ENCODE measurements around the gene KIRREL3.

KIRREL3 gene

DNA sequence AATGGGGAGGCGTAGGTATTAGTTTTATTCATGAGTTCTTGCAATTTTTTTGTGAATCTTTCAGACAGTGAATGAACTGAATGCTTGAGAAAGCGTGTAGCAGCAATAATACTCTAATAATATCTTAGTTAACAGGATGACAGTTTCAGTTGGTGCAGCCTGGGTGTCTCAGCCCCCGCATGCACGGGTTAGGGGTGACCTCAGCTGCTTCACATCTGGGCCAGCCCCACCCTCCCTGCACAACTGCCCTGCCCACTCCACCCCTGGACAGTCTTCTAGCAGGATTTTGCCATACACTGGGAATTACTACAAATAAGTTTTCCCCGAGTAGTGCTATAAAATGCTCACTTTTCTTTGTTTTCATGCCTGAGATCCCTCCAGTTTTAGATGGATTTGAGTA lies 561.9 kb downstream of the KIRREL3 start:
- ATAC-seq (no peak), DNase-seq (no peak)

DNA sequence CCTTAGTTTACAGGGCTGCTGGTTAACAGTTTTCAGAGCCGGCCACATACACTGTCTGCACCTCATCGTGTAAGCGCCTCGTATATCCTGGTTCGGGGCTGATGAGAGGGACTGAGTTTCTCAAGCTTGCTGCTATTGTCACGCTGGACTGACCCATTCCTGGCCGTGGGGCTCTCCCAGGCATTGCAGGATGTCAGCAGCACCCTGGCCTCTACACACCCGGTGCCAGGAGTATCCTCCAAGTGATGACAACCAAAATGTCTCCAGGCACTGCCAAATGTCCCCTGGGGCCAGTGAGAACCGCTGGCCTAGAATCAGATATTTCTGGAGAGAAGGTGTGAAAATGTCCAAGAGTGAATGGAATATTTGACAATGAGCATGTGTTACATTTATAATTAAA lies 562.3 kb downstream of the KIRREL3 start:
- no peak for ATAC-seq
- DNase-seq: no peak

DNA sequence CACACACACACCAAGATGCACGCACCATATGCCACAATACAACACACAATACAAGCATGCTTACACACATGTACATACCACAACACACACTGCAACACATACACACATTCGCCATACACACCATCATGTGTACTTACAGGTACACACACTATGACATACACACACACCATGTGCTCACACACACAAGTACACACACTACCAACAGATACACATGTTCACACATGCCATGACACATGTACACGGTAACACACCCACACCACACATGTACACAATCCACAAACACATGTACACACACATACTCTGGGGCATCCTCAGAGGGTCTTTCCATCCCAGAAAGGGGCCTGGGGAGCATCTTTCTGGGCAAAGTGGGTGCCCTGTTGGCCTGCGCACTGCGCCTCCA lies 562.8 kb downstream of the KIRREL3 start:
- ATAC-seq: no peak
- no peak for DNase-seq

DNA sequence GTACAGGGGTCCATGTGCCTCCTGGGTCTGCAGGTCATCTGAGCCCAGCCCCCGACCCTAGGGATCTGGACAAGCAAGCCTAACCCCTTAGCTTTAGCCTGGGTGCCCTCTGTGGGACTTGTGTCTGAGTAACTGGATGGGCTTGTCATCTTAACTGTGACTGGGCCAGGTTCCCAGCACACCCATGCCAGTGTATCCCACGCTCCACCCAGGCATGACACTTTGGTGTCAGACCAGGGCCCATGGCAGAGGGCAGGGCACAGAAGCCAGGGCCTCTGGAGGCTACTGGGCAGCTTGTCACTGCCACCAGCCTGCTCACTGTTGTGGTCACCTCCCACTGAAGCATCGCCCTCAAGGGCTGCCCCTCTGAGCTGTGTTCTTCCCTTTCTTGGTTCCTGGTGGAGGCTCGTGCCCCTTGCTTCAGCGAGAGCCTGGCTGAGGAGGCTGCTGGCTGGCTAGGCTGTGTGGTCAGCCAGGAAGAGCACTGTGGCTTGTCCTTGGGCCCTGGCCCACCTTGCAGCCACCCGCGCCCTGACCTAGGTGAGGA lies 564.3 kb downstream of the KIRREL3 start:
- ATAC-seq: no peak
- DNase-seq: no peak

GRCh38 chr11:126434950-126435335 lies 565.6 kb downstream of the KIRREL3 start:
- ATAC-seq (no peak), DNase-seq (no peak)

GRCh38 chr11:126433989-126434949 lies 566.3 kb downstream of the KIRREL3 start:
- ATAC-seq: no peak
- no peak for DNase-seq

DNA sequence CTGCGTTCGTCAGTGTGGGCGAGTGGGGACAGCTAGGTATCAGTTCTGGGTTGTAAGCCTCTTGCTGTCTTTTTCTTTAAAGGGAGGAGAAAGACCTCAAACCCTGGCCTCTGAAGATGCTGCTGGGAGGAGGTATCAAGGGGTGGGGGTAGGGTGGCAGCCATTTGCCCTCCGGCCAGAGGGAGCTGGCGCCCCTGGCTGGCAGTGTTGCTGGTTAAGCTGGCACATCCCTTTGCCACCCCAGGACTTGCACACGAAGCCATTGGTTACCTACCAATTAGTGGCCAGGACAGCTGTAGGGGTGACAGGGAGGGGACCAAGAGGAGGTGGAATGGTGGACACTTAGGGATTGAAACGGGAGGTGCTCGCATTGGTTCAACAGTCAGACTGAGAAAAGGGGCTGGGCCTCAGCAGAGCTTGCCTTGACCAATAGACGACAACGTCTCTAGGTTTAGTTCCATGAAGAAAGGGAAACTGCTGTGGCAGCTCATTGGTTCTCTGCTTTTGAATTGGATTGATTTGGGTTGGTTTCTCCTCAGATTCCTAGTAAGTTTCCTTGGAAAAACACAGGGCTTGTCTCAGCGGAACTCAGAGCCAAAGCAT lies 567.2 kb downstream of the KIRREL3 start:
- no peak for ATAC-seq

GRCh38 chr11:126432525-126432924 lies 568.0 kb downstream of the KIRREL3 start:
- ATAC-seq: no peak
- no peak for DNase-seq

More for the DNA sequence above, 567.2 kb downstream of the KIRREL3 start:
- DNase-seq: no peak

GRCh38 chr11:126432065-126432461 lies 568.5 kb downstream of the KIRREL3 start:
- ATAC-seq (no peak), DNase-seq (no peak)

DNA sequence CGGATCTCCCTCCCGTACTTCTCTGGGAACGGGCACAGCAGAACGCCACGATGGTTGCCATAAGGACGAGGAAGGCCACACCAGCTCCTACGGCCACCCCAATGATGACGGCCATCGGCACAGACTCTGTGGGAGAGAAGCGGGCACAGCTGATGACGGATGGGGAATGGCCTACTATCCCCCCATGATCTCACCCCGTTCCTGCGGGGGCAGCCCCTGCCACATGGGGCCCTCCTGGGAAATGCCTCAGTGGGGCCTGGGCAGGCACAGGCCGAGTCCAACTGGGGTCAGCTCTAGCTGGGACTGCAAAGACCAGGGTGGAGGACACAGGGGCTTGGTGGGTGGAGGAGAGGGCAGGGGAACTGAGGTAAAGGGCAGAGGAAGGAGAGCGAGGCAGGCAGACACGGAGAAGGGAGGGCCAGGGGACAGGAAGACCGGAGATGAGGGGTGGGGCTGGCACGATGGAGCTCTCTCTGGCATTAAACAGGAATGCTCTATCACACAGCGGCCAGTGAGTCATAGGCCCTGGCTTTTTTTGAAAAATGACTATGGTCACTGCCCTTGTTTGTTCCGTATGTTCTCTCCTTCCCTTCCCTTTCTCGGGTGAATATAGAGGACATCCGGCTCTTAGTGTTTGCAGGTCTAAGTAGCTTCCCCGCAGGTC lies 569.0 kb downstream of the KIRREL3 start:
- DNase-seq: no peak
- no peak for ATAC-seq

- ATAC-seq (no peak), DNase-seq (no peak)
These were observed 569.8 kb downstream of the KIRREL3 start for GRCh38 chr11:126430581-126431335.

DNA sequence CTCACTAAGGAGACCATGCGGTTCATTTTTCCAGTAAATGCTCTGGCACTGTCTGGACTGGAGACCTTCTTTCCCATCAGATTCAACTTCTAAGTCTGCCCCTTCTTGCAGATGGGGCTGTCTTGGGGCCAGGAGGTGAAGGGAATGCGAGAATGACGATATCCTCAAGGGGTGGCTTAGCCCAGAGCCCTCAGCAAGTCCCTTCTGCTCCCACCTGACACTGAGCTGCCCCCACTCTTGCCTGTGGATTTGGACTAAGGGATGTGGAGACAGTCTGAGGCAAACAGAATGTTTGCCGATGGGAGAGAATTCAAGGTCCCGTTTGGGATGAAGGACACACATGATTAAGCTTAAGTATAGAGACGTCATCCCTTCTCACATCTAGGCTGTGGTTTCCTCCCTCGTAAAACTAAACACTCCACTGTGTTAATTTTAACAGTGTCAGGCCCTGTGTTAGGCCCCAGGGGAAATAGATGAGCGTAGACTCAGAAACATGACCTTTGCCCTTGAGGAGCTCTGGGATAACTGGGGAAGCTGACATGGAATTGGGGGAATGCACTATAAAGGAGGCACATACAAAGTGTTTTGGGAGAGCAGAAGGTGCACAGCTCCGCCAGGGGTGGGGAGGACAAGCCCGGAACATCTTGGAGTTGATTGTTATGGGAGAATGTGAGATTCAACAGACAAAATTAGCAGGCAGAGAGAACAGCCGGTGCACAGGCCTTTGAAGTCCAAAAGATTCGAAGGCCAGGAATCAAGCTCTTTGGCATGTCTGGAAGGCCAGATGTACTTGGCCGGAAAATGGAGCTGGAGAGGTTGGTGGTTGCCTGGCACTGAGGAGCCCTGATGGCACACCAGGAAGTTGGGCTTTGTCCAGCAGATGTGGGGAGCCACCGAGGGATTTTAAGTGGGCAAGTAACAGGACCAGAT lies 573.5 kb downstream of the KIRREL3 start:
- DNase-seq (no peak), ATAC-seq (no peak)

DNA sequence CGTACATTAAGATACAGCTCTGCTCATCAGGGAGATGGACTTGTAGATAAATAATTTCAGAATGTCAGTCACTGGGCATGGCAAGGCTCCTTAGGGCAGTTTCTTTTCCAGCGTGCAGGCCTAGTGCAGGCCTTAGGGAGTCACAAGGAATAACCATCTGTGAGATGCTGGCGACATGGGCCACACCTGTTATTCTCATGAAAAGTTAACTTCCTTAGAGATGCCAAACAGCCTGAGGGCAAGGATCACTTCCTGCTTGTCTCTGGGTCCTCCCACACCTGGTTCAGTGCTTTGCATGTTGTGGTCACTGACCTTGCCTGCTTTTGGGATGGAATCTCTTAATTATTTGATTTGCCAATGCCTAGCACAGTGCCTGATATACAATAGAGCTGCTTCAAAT lies 574.5 kb downstream of the KIRREL3 start:
- DNase-seq: no peak
- ATAC-seq: no peak

- ATAC-seq: no peak
- DNase-seq: no peak
These were observed 576.0 kb downstream of the KIRREL3 start for GRCh38 chr11:126424471-126425039.

GRCh38 chr11:126423743-126424142 lies 576.8 kb downstream of the KIRREL3 start:
- DNase-seq: no peak
- ATAC-seq: no peak

DNA sequence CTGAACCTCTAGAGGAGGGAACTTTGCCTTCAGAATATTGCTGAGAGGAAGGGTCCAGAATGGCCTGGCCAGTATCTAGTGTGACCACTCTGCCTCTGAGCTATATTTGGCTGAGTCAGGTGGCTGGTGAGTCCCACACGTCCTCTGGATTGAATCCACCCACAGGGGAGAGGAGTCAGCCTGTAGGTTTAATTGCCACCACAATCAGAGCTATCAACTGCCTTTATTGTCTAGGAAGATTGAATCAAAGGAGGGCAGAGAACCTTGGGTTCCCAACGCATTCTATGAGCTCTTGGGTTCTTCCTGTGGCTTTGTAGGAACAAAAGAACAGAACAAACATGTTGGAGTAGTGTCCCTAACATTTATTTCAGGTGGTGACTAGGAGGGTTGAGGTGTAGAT lies 577.4 kb downstream of the KIRREL3 start:
- ATAC-seq: no peak
- DNase-seq: no peak

- ATAC-seq: no peak
- no peak for DNase-seq
These were observed 578.1 kb downstream of the KIRREL3 start for GRCh38 chr11:126422446-126422845.

DNA sequence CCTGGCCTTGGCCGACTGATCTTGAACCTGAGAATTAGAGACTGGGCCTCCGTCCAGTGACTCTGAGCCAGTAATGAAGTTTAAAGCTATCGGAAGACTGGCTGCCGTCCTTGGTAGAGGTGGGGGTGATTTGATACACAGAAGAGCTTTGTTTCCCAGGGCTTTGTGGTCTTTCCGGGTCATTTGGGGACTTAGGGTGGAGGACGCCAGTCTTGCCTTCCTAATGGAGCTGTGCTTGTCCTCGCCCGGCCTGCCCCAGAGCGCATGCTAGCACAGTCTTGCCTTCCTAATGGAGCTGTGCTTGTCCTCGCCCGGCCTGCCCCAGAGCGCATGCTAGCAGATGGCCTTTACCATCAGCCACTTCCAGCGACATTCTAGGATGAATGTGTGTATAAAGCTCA lies 579.3 kb downstream of the KIRREL3 start:
- DNase-seq: no peak
- ATAC-seq: no peak

- ATAC-seq: no peak
- no peak for DNase-seq
These were observed 579.8 kb downstream of the KIRREL3 start for GRCh38 chr11:126420698-126421256.

Measured in stimulated activated naive CD8-positive, alpha-beta T cell treated with anti-CD3 and anti-CD28 coated beads, Interleukin-15, Interleukin-2, amounts not matched to agents 100 U/mL and 50 U/mL, for 24 hours (primary cell).